H1 (cell line): Measurements from ENCODE around the gene GATAD2B. TPM values are rescaled to one million over a fixed set of nuclear protein-coding genes. Genes with fewer than 3 reads are reported as not detected.

ENCODE experiments used
- CTCF ChIA-PET: fragments of 300-600 bp; sonication (Branson Sonifier 250); formaldehyde crosslinking; loops from one replicate; lab custom pipeline; 2021; ENCODE audit not compliant: partially characterized antibody; lab: Charles Lee
- POLR2A ChIA-PET: fragments of 300-600 bp; sonication (Branson Sonifier 250); formaldehyde crosslinking; loops from one replicate; lab custom pipeline; 2021; ENCODE audit warnings: inconsistent platforms; ENCODE audit not compliant: partially characterized antibody; lab: Charles Lee
- DNase-seq, 2 experiments: peaks; one replicate each; pipeline versions ENCODE4 v3.0.0 to v3.0.0-alpha.2; 2010 to 2022; ENCODE audit warnings: low spot score in 2 of 2, low read depth in 1 of 2, mixed read lengths in 1 of 2
- FAIRE-seq: peaks from 2 replicates; lab custom pipeline; 2011; peaks lifted over from hg19 to GRCh38; lab: Jason Lieb, UNC
- H2AFZ ChIP-seq: 2 replicates; pipeline ENCODE4 v1.8.1; 2012; ENCODE audit warnings: low read length, inconsistent platforms
- H2AK5ac ChIP-seq: 2 replicates; pipeline ENCODE4 v1.6.1; 2013; ENCODE audit warnings: low read depth, low read length
- H2BK120ac ChIP-seq: replicated peaks from 2 replicates; pipeline ENCODE3; 2013; ENCODE audit warnings: low read depth, low read length, inconsistent platforms
- H2BK12ac ChIP-seq: 2 replicates; pipeline ENCODE4 v1.6.1; 2013; ENCODE audit warnings: low read depth, low read length
- H2BK15ac ChIP-seq: 2 replicates; pipeline ENCODE4 v1.6.1; 2013; ENCODE audit warnings: low read length
- H2BK20ac ChIP-seq: 2 replicates; pipeline ENCODE4 v1.6.1; 2013; ENCODE audit warnings: low read length
- H2BK5ac ChIP-seq: 2 replicates; pipeline ENCODE4 v1.6.1; 2013; ENCODE audit warnings: low read depth, low read length
- H3K14ac ChIP-seq: 2 replicates; pipeline ENCODE4 v1.6.1; 2013; ENCODE audit warnings: inconsistent platforms; ENCODE audit not compliant: insufficient read length
- H3K18ac ChIP-seq: 2 replicates; pipeline ENCODE4 v1.6.1; 2013; ENCODE audit warnings: low read length; ENCODE audit errors: extremely low read depth
- H3K23ac ChIP-seq: 2 replicates; pipeline ENCODE4 v1.6.1; 2013; ENCODE audit warnings: inconsistent platforms; ENCODE audit not compliant: insufficient read length
- H3K23me2 ChIP-seq: 2 replicates; pipeline ENCODE4 v1.6.1; 2013; ENCODE audit warnings: low read depth, low read length
- H3K27ac ChIP-seq: 2 replicates; pipeline ENCODE4 v1.6.1; 2011; ENCODE audit warnings: low read depth, low read length, inconsistent platforms
- H3K27me3 ChIP-seq, 4 experiments: replicated peaks in 1 of 4; 1 replicate in 1 of 4; 2 replicates in 3 of 4; pipeline versions ENCODE4 v1.6.1 to v1.8.1; 2011 to 2013; ENCODE audit warnings: low read length in 3 of 4, mild to moderate bottlenecking in 3 of 4, inconsistent platforms in 2 of 4, mixed read lengths in 2 of 4, moderate library complexity in 1 of 4; ENCODE audit not compliant: control insufficient read depth in 3 of 4, insufficient read depth in 3 of 4; ENCODE audit errors: extremely low read depth in 1 of 4
- H3K36me3 ChIP-seq, 4 experiments: 2 replicates each; pipeline versions ENCODE4 v1.6.1 to v1.8.1; 2011 to 2013; ENCODE audit warnings: mild to moderate bottlenecking in 4 of 4, low read length in 3 of 4, moderate library complexity in 2 of 4, control low read depth in 1 of 4, inconsistent platforms in 1 of 4; ENCODE audit not compliant: insufficient read depth in 4 of 4, control insufficient read depth in 2 of 4
- H3K4ac ChIP-seq: replicated peaks from 2 replicates; pipeline ENCODE3; 2013; ENCODE audit warnings: low read length, low read depth, mixed read lengths, inconsistent platforms; ENCODE audit not compliant: insufficient read length
- H3K4me1 ChIP-seq, 4 experiments: replicated peaks in 1 of 4; 1 replicate in 1 of 4; 2 replicates in 3 of 4; pipeline versions ENCODE4 v1.6.1 to v1.8.1; 2011 to 2013; ENCODE audit warnings: low read length in 3 of 4, inconsistent platforms in 2 of 4, mixed read lengths in 1 of 4; ENCODE audit not compliant: insufficient read depth in 4 of 4, control insufficient read depth in 3 of 4
- H3K4me2 ChIP-seq, 2 experiments: 2 replicates each; pipeline versions ENCODE4 v1.6.1 to v1.8.1; 2011 to 2013; ENCODE audit warnings: low read depth in 2 of 2, low read length in 2 of 2, control low read depth in 1 of 2, inconsistent platforms in 1 of 2, mild to moderate bottlenecking in 1 of 2; ENCODE audit not compliant: insufficient read depth in 1 of 2
- H3K4me3 ChIP-seq, 4 experiments: fragments of 200-600, 300-600 bp in 1 of 4; sonication (generic), shearing (Covaris generic), sonication (Bioruptor Twin) in 1 of 4; 2 replicates each; pipeline versions ENCODE4 v1.5.1 to v1.8.1; 2011 to 2016; ENCODE audit warnings: low read length in 4 of 4, low read depth in 3 of 4, control low read depth in 2 of 4, inconsistent platforms in 2 of 4, mild to moderate bottlenecking in 2 of 4, mixed read lengths in 1 of 4, moderate library complexity in 1 of 4; ENCODE audit not compliant: insufficient read depth in 2 of 4; ENCODE audit errors: extremely low read depth in 1 of 4
- H3K56ac ChIP-seq: replicated peaks from 2 replicates; pipeline ENCODE3; 2013; ENCODE audit warnings: low read depth, mild to moderate bottlenecking, mixed read lengths, low read length, inconsistent platforms; ENCODE audit not compliant: insufficient read length
- H3K79me1 ChIP-seq: 2 replicates; pipeline ENCODE4 v1.6.1; 2013; ENCODE audit warnings: low read depth, low read length, control low read depth
- H3K79me2 ChIP-seq, 2 experiments: 2 replicates each; pipeline versions ENCODE4 v1.6.1 to v1.8.1; 2012 to 2013; ENCODE audit warnings: low read length in 2 of 2, mild to moderate bottlenecking in 2 of 2, inconsistent platforms in 1 of 2; ENCODE audit not compliant: insufficient read depth in 2 of 2, control insufficient read depth in 1 of 2
- H3K9ac ChIP-seq, 4 experiments: replicated peaks in 1 of 4; 1 replicate in 1 of 4; 2 replicates in 3 of 4; pipeline versions ENCODE4 v1.6.1 to v1.8.1; 2011 to 2013; ENCODE audit warnings: low read depth in 3 of 4, low read length in 3 of 4, control low read depth in 2 of 4, mild to moderate bottlenecking in 2 of 4, moderate library complexity in 2 of 4, inconsistent platforms in 1 of 4; ENCODE audit errors: extremely low read depth in 1 of 4
- H3K9me3 ChIP-seq, 2 experiments: 2 replicates each; pipeline versions ENCODE4 v1.6.1 to v1.8.1; 2012 to 2013; ENCODE audit warnings: mild to moderate bottlenecking in 2 of 2, moderate library complexity in 2 of 2, control low read depth in 1 of 2, inconsistent platforms in 1 of 2, low read depth in 1 of 2, low read length in 1 of 2, mixed read lengths in 1 of 2; ENCODE audit not compliant: insufficient read depth in 2 of 2
- H4K20me1 ChIP-seq, 2 experiments: replicated peaks in 1 of 2; 2 replicates each; pipeline versions ENCODE3 to v1.8.1; 2011 to 2013; ENCODE audit warnings: inconsistent platforms in 2 of 2, low read length in 2 of 2, mild to moderate bottlenecking in 1 of 2; ENCODE audit not compliant: insufficient read depth in 2 of 2, control insufficient read depth in 1 of 2
- H4K5ac ChIP-seq: 2 replicates; pipeline ENCODE4 v1.6.1; 2013; ENCODE audit warnings: low read length, low read depth, mixed read lengths, inconsistent platforms; ENCODE audit not compliant: insufficient read length
- H4K8ac ChIP-seq: 2 replicates; pipeline ENCODE4 v1.8.0; 2013; ENCODE audit warnings: mild to moderate bottlenecking, moderate library complexity, low read length, inconsistent platforms; ENCODE audit not compliant: insufficient read depth; ENCODE audit errors: extremely low read depth
- H4K91ac ChIP-seq: replicated peaks from 2 replicates; pipeline ENCODE3; 2013; ENCODE audit warnings: low read length, mixed read lengths, inconsistent platforms; ENCODE audit not compliant: insufficient read length
- JUN ChIP-seq: IDR thresholded peaks from 2 replicates; pipeline ENCODE4 v1.6.1; 2011; ENCODE audit warnings: low read depth, mild to moderate bottlenecking, improper control_type of control experiment, low read length
- POLR2AphosphoS5 ChIP-seq: IDR thresholded peaks from 2 replicates; pipeline ENCODE4 v1.6.1; 2011; ENCODE audit warnings: low read depth, low read length
- SAP30 ChIP-seq: fragments of 300-600 bp; sonication (generic); IDR thresholded peaks from 2 replicates; pipeline ENCODE4 v1.7.1; 2012; ENCODE audit warnings: low read length, moderate library complexity, mild to moderate bottlenecking, inconsistent platforms; ENCODE audit not compliant: insufficient read depth, insufficient replicate concordance
- SIX5 ChIP-seq: IDR thresholded peaks from 2 replicates; pipeline ENCODE4 v1.6.1; 2011; ENCODE audit warnings: mild to moderate bottlenecking, low read depth, low read length
- WGBS, 2 experiments: shearing (Covaris generic) in 1 of 2; methylation state at CpG; one replicate each; pipeline versions ENCODE4 v1.1.6 to v1.1.7; 2013 to 2015; ENCODE audit warnings: low lambda C conversion rate in 2 of 2, mixed read lengths in 2 of 2, inconsistent platforms in 1 of 2, low coverage in 1 of 2, missing lambda C conversion rate in 1 of 2; ENCODE audit not compliant: insufficient replicate concordance in 2 of 2, insufficient coverage in 1 of 2, insufficient read length in 1 of 2; ENCODE audit errors: extremely low coverage in 1 of 2, missing lambda C conversion rate in 1 of 2; 5-methylcytosine and 5-hydroxymethylcytosine counted together
- polyA plus RNA-seq, 7 experiments: library from polyadenylated mRNA; depleted of rRNA in 3 of 7; stranded (reverse) in 5 of 7; unstranded in 2 of 7; fragments of >200 nt in 5 of 7; fragments of 200-250 nt in 2 of 7; gene quantifications; 1 replicate in 5 of 7; 2 replicates in 1 of 7; 4 replicates in 1 of 7; pipeline versions ENCODE4 v1.2.1 to v1.2.3, GENCODE V29; 2011 to 2013; ENCODE audit warnings: missing spikeins in 2 of 7, mixed read lengths in 2 of 7
- total RNA-seq: library from RNA; stranded (reverse); fragmentation: NEBNext Ultra II Directional; extraction: Animal tissue kit (Norgen Biotek cat#: 25700); gene quantifications from 2 replicates; pipeline ENCODE4 v1.2.1, GENCODE V29; 2021

GATAD2B gene
- total and polyA plus RNA-seq, 2 of the 8 experiments (the other 6 are each of a cell fraction or from before 2014, with no cell fraction given) = 8.4 to 39.1 TPM

GRCh38 chr1:153848805-153849204 lies 74.0 kb downstream of the GATAD2B start:
- WGBS, 2 experiments = 98% methylated on average over 5 of the region's 5 CpGs; no CpG with 5 or more reads in 1 of the 2 experiments
- Histone ChIP-seq H4K91ac (no peak overlapping the region), H3K27ac (no peak overlapping the region), H3K14ac (no peak overlapping the region), H3K18ac (no peak overlapping the region), H3K79me2 (peaks cover 0 to 31% of the 10 kb centered on the region in 2 experiments; a peak in 3 of 4 replicates), H2BK120ac (no peak overlapping the region), H3K36me3 (peaks cover 0 to 3% (median 0%) of the 10 kb centered on the region in 4 experiments; a peak in 3 of 8 replicates), H2AFZ (no peak overlapping the region), H4K8ac (no peak overlapping the region), H2AK5ac (no peak overlapping the region), H3K23me2 (no peaks in the 10 kb centered on the region), H2BK20ac (no peak overlapping the region), H3K4me2 (no peak overlapping the region), H3K27me3 (no peaks in the 10 kb centered on the region), H3K9ac (no peak overlapping the region), H2BK12ac (no peak overlapping the region), H3K4ac (no peak overlapping the region), H3K4me3 (no peak overlapping the region), H2BK15ac (no peak overlapping the region), H3K56ac (no peak overlapping the region), H3K23ac (no peak overlapping the region), H3K4me1 (no peaks in the 10 kb centered on the region), H2BK5ac (no peak overlapping the region), H3K79me1 (peaks cover 5% of the 10 kb centered on the region), H4K5ac (no peak overlapping the region), H3K9me3 (no peaks in the 10 kb centered on the region), H4K20me1 (peaks cover 4 to 8% of the 10 kb centered on the region in 2 experiments)
- ChIA-PET CTCF (interaction anchor here (1.0 kb wide), 1 partner anchor 17 kb away, joined by 3 read pairs; no protein-coding TSS in a partner anchor), POLR2A (interaction anchor here (0.7 kb wide), 1 partner anchor 144 kb away, joined by 3 read pairs; no protein-coding TSS in a partner anchor)
- no peak for FAIRE-seq
- no peak for TF ChIP-seq SIX5
- TF ChIP-seq POLR2AphosphoS5 = no peak
- no peak for TF ChIP-seq JUN
- no peak for TF ChIP-seq SAP30
- no peak for DNase-seq
